ENCODE data around the gene CHST15.
"Not testable (repeated sequence)": the region's sequence is repeated elsewhere in the genome, so short reads cannot be mapped to it uniquely, and the experiment has no call there.

The CHST15 gene

DNA sequence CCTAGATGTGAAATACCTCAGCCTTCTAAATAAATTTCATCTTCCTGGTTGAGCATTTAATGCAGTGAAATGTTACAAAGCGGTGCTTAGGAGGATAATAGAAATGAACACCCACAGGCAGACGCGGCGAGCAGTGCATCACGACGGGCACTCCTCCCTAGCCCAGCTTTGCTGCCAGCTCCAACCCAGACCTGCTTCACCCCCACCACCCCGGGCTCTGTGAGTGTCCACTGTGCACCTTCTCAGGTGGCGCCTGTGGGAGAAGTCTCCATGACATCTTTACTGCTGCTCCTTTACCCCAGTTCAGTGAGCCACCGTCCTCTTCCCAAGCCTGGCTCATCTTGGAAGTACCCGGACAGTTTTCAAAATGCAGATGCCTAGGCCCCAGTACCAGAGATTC is 5.2 kb upstream of the CHST15 start:
- Histone ChIP-seq H3K9me3 (ENCODE audit: control insufficient read depth, insufficient read depth, low read length) (peaks cover 6% of the 10 kb centered on the region), H3K9me2 (replicated peaks; ENCODE audit: control insufficient read depth, low read length) (no peaks in the 10 kb centered on the region), H3K27me3 (ENCODE audit: control insufficient read depth, low read length) (no peaks in the 10 kb centered on the region; the same call in 1 of the 2 replicates), H3K79me2 (ENCODE audit: control insufficient read depth, low read length) (peaks cover 8% of the 10 kb centered on the region), H4K20me1 (ENCODE audit: control insufficient read depth, insufficient read depth, low read depth, low read length) (no peaks in the 10 kb centered on the region), H3F3A (ENCODE audit: control insufficient read depth, insufficient read depth) (peaks cover 8% of the 10 kb centered on the region), H3K4me1 (ENCODE audit: control insufficient read depth, low read length) (peaks cover 28% of the 10 kb centered on the region), H3K4me3 (ENCODE audit: low read length) (no peak overlapping the region), H3K36me3 (ENCODE audit: control insufficient read depth, low read length) (peaks cover 3% of the 10 kb centered on the region; the same call in 1 of the 2 replicates), H3K4me2 (ENCODE audit: low read length) (no peak overlapping the region), H3K27ac (ENCODE audit: low read depth, low read length) (no peak overlapping the region)
- no peak for TF ChIP-seq EZH2phosphoT487 (IDR thresholded peaks at IDR 0.05; ENCODE audit: borderline replicate concordance, low read length)
- TF ChIP-seq CTCF (IDR thresholded peaks at IDR 0.05; ENCODE audit: low read depth, low read length, poor library complexity, severe bottlenecking), result no peak

DNA sequence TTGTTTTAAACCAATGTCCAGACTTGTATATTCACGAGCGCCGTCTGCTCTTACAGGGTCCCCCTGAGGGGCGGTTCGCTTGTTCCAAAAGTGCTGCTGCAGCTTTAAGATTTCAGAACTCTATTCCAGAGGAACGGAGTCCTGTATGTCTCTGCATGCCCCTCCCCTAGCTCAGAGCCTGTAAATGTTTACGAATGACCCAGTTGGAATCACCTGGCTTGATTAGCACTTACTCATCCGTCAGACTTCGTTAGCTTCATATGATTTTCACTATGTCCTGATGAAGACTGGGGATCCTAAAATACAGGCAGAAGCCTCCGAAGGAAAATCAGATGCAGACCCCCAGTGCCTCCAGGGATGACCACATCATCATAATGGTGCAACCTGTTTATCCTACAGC is 4.5 kb upstream of the CHST15 start:
- no peaks in the 10 kb centered on the region for H4K20me1 ChIP-seq (ENCODE audit: control insufficient read depth, insufficient read depth, low read depth, low read length)
- H3K4me3 ChIP-seq (ENCODE audit: low read length), result no peak overlapping the region
- H3K9me2 ChIP-seq (replicated peaks; ENCODE audit: control insufficient read depth, low read length), result no peaks in the 10 kb centered on the region
- H3K9me3 ChIP-seq (ENCODE audit: control insufficient read depth, insufficient read depth, low read length), result peaks cover 6% of the 10 kb centered on the region
- H3K27me3 ChIP-seq (ENCODE audit: control insufficient read depth, low read length), result no peaks in the 10 kb centered on the region; the same call in 1 of the 2 replicates
- peaks cover 8% of the 10 kb centered on the region for H3F3A ChIP-seq (ENCODE audit: control insufficient read depth, insufficient read depth)
- H3K4me1 ChIP-seq (ENCODE audit: control insufficient read depth, low read length), result peaks cover 26% of the 10 kb centered on the region
- no peak overlapping the region for H3K27ac ChIP-seq (ENCODE audit: low read depth, low read length)
- TF ChIP-seq EZH2phosphoT487 (IDR thresholded peaks at IDR 0.05; ENCODE audit: borderline replicate concordance, low read length) (no peak), CTCF (IDR thresholded peaks at IDR 0.05; ENCODE audit: low read depth, low read length, poor library complexity, severe bottlenecking) (no peak)
- H3K79me2 ChIP-seq (ENCODE audit: control insufficient read depth, low read length), result peaks cover 13% of the 10 kb centered on the region
- H3K4me2 ChIP-seq (ENCODE audit: low read length), result no peak overlapping the region
- H3K36me3 ChIP-seq (ENCODE audit: control insufficient read depth, low read length), result peaks cover 3% of the 10 kb centered on the region; the same call in 1 of the 2 replicates

GRCh38 chr10:124096494-124096893 is 3.1 kb upstream of the CHST15 start:
- peaks cover 6% of the 10 kb centered on the region for H3K9me3 ChIP-seq (ENCODE audit: control insufficient read depth, insufficient read depth, low read length)
- H4K20me1 ChIP-seq (ENCODE audit: control insufficient read depth, insufficient read depth, low read depth, low read length), result peaks cover 1% of the 10 kb centered on the region; the same call in 1 of the 2 replicates
- H3K4me3 ChIP-seq (ENCODE audit: low read length), result no peak overlapping the region
- H3K79me2 ChIP-seq (ENCODE audit: control insufficient read depth, low read length), result peaks cover 27% of the 10 kb centered on the region
- peaks cover 8% of the 10 kb centered on the region for H3F3A ChIP-seq (ENCODE audit: control insufficient read depth, insufficient read depth)
- H3K27me3 ChIP-seq (ENCODE audit: control insufficient read depth, low read length), result no peaks in the 10 kb centered on the region; the same call in 1 of the 2 replicates
- H3K36me3 ChIP-seq (ENCODE audit: control insufficient read depth, low read length), result peaks cover 9% of the 10 kb centered on the region
- H3K4me2 ChIP-seq (ENCODE audit: low read length), result no peak overlapping the region
- peaks cover 26% of the 10 kb centered on the region for H3K4me1 ChIP-seq (ENCODE audit: control insufficient read depth, low read length)
- TF ChIP-seq EZH2phosphoT487 (IDR thresholded peaks at IDR 0.05; ENCODE audit: borderline replicate concordance, low read length) (no peak), CTCF (IDR thresholded peaks at IDR 0.05; ENCODE audit: low read depth, low read length, poor library complexity, severe bottlenecking) (no peak)
- no peak overlapping the region for H3K27ac ChIP-seq (ENCODE audit: low read depth, low read length)
- no peaks in the 10 kb centered on the region for H3K9me2 ChIP-seq (replicated peaks; ENCODE audit: control insufficient read depth, low read length)

DNA sequence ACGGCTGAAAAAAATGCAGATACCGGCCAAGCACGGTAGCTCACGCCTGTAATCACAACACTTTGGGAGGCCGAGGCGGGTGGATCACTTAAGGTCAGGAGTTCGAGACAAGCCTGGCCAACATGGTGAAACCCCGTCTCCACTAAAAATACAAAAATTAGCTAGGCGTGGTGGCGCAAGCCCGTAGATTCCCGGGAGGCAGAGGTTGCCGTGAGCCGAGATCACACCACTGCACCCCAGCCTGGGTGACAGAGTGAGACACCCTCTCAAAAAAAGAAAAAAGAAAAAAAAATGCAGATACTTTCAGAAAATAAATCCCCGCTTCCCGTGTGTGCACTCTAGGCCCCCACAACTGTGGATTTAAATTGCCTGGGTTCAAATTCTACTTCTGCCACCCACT is 2.4 kb upstream of the CHST15 start:
- not testable (repeated sequence) for H3F3A ChIP-seq (ENCODE audit: control insufficient read depth, insufficient read depth); H3K4me2 ChIP-seq (ENCODE audit: low read length); H3K9me2 ChIP-seq (replicated peaks; ENCODE audit: control insufficient read depth, low read length); H3K27ac ChIP-seq (ENCODE audit: low read depth, low read length); H4K20me1 ChIP-seq (ENCODE audit: control insufficient read depth, insufficient read depth, low read depth, low read length); H3K27me3 ChIP-seq (ENCODE audit: control insufficient read depth, low read length); H3K9me3 ChIP-seq (ENCODE audit: control insufficient read depth, insufficient read depth, low read length); H3K4me3 ChIP-seq (ENCODE audit: low read length)
- H3K36me3 ChIP-seq (ENCODE audit: control insufficient read depth, low read length), result peaks cover 15% of the 10 kb centered on the region
- H3K4me1 ChIP-seq (ENCODE audit: control insufficient read depth, low read length), result peaks cover 33% of the 10 kb centered on the region
- peaks cover 34% of the 10 kb centered on the region for H3K79me2 ChIP-seq (ENCODE audit: control insufficient read depth, low read length)
